Mucosa of stomach (tissue), 1 donor: Measurements from ENCODE around the gene SPACA6.
A peak's percentile ranks its signal among the peaks of the same experiment; 100 is the strongest.

ENCODE experiments used
- H3K27me3 ChIP-seq: one replicate; pipeline ENCODE4 v1.7.0; 2013; ENCODE audit warnings: mild to moderate bottlenecking, low read length; ENCODE audit not compliant: control insufficient read depth, insufficient read depth
- H3K36me3 ChIP-seq: one replicate; pipeline ENCODE4 v1.7.0; 2013; ENCODE audit warnings: low read length; ENCODE audit not compliant: control insufficient read depth, insufficient read depth
- H3K4me1 ChIP-seq: one replicate; pipeline ENCODE4 v1.7.0; 2013; ENCODE audit warnings: mild to moderate bottlenecking, low read length; ENCODE audit not compliant: control insufficient read depth, insufficient read depth
- H3K4me3 ChIP-seq: one replicate; pipeline ENCODE4 v1.7.0; 2013; ENCODE audit warnings: low read length
- H3K9ac ChIP-seq: one replicate; pipeline ENCODE4 v1.7.0; 2013; ENCODE audit warnings: mild to moderate bottlenecking, low read length, moderate library complexity
- H3K9me3 ChIP-seq: one replicate; pipeline ENCODE4 v1.7.0; 2013; ENCODE audit warnings: mild to moderate bottlenecking, low read length, moderate library complexity; ENCODE audit not compliant: control insufficient read depth
- donor health status: Pancreatic carcinoma.

The SPACA6 gene

DNA sequence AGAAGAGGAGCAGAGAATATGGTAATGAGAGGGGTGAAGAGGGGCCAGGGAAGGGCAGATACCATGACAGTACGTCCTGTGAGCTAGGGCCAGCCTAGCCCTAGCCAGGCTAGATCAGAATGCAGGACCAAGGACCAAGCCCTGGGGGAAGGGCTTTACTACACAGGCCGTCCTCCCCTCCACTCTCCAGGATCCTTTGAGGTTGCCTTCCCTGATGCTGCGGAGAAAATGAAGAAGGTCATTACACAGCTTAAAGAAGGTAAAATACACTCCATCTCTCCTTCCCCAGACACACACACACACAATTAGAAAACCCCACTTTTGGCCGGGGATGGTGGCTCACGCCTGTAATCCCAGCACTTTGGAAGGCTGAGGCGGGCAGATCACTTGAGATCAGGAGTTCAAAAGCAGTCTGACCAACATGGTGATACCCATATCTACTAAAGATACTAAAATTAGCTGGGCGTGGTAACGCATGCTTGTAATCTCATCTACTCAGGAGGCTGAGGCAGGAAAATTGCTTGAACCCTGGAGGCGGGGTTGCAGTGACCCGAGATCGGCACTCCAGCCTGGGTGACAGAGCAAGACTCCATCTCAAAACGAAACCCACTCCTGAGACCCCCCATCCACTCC, 8.5 kb downstream of the SPACA6 start:
- no peak overlapping the region for H3K4me3 ChIP-seq
- no peaks in the 10 kb centered on the region for H3K36me3 ChIP-seq
- H3K27me3 ChIP-seq = peaks cover 5% of the 10 kb centered on the region
- peaks cover 21% of the 10 kb centered on the region for H3K4me1 ChIP-seq
- H3K9me3 ChIP-seq = no peaks in the 10 kb centered on the region
- no peak overlapping the region for H3K9ac ChIP-seq

- Histone ChIP-seq H3K36me3 (no peaks in the 10 kb centered on the region), H3K9me3 (no peaks in the 10 kb centered on the region), H3K4me3 (no peak overlapping the region), H3K9ac (no peak overlapping the region), H3K27me3 (peaks cover 5% of the 10 kb centered on the region), H3K4me1 (peaks cover 21% of the 10 kb centered on the region)
Observed at GRCh38 chr19:51702103-51702824, 9.1 kb downstream of the SPACA6 start.

DNA sequence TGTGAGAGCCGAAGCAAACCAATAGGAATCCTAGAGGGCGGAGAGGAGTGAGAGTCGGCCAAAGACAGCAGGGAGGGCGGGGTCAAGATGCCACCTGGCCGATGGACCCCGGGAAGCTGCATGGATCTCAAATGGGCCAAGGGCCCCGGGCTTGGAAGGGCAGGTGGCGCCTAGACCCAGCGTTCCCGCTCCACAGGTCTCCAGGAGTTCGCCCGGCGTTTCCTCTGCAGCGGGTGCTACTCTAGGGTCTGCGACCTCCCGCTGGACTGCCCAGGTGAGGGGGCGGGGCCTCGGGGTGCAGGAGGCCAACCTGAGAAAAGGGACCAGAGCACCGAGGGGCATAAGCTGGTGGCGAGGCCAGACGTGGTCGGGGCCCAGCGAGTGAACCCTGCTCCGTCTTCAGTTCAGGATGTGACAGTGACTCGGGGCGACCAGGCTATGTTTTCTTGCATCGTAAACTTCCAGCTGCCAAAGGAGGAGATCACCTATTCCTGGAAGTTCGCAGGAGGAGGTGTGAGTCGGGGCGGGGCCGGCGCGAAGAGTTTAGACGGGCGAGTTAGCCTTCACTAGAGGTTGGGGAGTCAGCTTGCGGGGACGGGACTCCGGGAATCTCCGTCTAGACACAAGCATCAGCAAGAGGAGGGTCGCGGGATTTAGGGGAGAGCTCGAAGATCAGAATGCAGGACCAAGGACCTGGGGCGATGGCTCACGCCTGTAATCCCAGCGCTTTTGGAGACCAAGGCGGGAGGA, 9.9 kb downstream of the SPACA6 start:
- H3K9ac ChIP-seq = peak overlapping the region; percentile 85
- H3K27me3 ChIP-seq = peaks cover 5% of the 10 kb centered on the region
- H3K4me3 ChIP-seq = no peak overlapping the region
- H3K36me3 ChIP-seq = no peaks in the 10 kb centered on the region
- H3K9me3 ChIP-seq = no peaks in the 10 kb centered on the region
- peaks cover 21% of the 10 kb centered on the region for H3K4me1 ChIP-seq

- Histone ChIP-seq H3K9ac (peak overlapping the region; percentile 85), H3K9me3 (no peaks in the 10 kb centered on the region), H3K4me3 (peak overlapping the region; percentile 39), H3K36me3 (no peaks in the 10 kb centered on the region), H3K27me3 (peaks cover 5% of the 10 kb centered on the region), H3K4me1 (peaks cover 21% of the 10 kb centered on the region)
Observed at GRCh38 chr19:51703575-51704515, 10.7 kb downstream of the SPACA6 start.

DNA sequence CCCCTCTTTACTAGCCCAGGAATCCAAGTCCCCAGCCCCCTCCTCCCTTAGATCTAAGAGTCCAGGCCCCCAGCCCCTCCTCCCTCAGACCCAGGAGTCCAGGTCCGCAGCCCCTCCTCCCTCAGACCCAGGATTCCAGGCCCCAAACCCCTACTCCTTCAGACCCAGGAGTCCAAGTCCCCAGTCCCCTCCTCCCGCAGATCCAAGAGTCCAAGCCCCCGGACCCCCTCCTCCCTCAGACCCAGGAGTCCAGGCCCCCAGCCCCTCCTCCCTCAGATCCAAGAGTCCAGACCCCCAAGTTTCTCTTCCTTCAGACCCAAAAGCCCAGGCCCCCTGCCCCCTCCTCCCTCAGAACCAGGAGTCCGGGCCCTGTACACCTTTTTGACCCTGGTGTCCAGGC, 11.5 kb downstream of the SPACA6 start:
- Histone ChIP-seq H3K9ac (peak overlapping the region; percentile 85), H3K9me3 (no peaks in the 10 kb centered on the region), H3K36me3 (no peaks in the 10 kb centered on the region), H3K4me3 (peak overlapping the region; percentile 39), H3K4me1 (peaks cover 21% of the 10 kb centered on the region), H3K27me3 (peaks cover 5% of the 10 kb centered on the region)

DNA sequence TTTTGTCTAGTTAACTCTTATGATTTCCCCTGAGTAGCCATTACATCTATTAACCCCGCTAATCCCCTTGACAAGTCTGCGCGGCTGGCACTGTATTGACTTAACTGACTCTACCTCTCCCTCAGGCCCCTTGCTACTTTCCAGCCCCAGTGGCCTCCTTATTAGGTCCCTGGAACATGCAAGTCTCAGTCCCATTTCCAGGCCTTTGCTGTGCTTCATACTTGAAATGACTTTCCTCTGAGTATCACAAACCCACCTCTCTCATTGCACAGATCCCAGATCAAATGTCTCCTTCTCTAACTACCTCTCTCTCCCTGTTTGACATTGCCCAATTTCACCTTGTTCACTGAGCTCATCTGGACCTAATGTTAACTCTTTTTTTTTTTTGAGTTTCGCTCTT, 13.2 kb downstream of the SPACA6 start:
- no peak overlapping the region for H3K9ac ChIP-seq
- no peak overlapping the region for H3K4me3 ChIP-seq
- peaks cover 21% of the 10 kb centered on the region for H3K4me1 ChIP-seq
- peaks cover 5% of the 10 kb centered on the region for H3K27me3 ChIP-seq
- H3K9me3 ChIP-seq = no peaks in the 10 kb centered on the region
- H3K36me3 ChIP-seq = no peaks in the 10 kb centered on the region

- no peaks in the 10 kb centered on the region for H3K9me3 ChIP-seq
- peaks cover 19% of the 10 kb centered on the region for H3K4me1 ChIP-seq
- no peak overlapping the region for H3K9ac ChIP-seq
- no peak overlapping the region for H3K4me3 ChIP-seq
- peaks cover 5% of the 10 kb centered on the region for H3K27me3 ChIP-seq
- H3K36me3 ChIP-seq = no peaks in the 10 kb centered on the region
Observed at GRCh38 chr19:51706885-51707284, 13.8 kb downstream of the SPACA6 start.

DNA sequence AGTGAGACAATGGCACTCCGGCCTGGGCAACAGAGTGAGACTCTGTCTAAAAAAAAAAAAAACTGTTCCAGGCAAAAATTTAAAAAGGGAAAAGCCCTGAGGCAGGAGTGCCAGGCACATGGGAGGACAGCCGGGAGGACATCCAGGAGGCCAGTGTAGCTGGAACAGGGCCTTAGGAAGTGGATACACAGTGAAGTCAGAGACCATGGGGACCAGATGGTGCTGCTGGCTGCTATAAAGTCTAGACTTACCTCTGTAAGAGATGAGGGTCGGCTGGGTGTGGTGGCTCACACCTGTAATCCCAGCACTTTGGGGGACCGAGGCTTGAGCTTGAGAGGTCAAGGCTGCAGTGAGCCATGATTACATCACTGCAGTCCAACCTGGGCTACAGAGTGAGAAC, 15.7 kb downstream of the SPACA6 start:
- no peaks in the 10 kb centered on the region for H3K36me3 ChIP-seq
- no peaks in the 10 kb centered on the region for H3K4me1 ChIP-seq
- no peak overlapping the region for H3K9ac ChIP-seq
- H3K27me3 ChIP-seq = no peaks in the 10 kb centered on the region
- H3K4me3 ChIP-seq = no peak overlapping the region
- no peaks in the 10 kb centered on the region for H3K9me3 ChIP-seq

GRCh38 chr19:51709575-51709974, 16.4 kb downstream of the SPACA6 start:
- Histone ChIP-seq H3K4me1 (no peaks in the 10 kb centered on the region), H3K27me3 (no peaks in the 10 kb centered on the region), H3K9me3 (no peaks in the 10 kb centered on the region), H3K4me3 (no peak overlapping the region), H3K9ac (no peak overlapping the region), H3K36me3 (no peaks in the 10 kb centered on the region)

DNA sequence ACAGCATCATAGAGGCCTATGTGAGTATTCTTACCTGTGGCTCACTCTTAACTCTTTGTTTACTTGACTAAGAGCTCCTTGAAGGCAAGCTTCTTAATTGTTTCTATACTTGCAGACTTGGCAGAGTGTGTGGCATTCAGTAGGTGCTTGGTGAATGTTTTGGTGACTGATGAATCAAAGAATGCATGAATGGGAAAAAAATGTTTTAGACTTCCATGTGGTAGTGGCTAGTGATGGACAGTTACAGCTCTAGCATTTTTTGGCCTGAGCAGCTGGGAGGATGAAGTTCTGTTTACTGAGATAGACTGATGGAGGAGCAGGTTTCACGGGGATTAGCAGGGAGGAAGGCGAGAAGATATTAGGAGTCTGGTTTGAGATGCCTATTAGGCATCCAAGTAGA, 17.0 kb downstream of the SPACA6 start:
- Histone ChIP-seq H3K4me1 (no peaks in the 10 kb centered on the region), H3K36me3 (no peaks in the 10 kb centered on the region), H3K9me3 (no peaks in the 10 kb centered on the region), H3K9ac (no peak overlapping the region), H3K27me3 (no peaks in the 10 kb centered on the region), H3K4me3 (no peak overlapping the region)

GRCh38 chr19:51711702-51712101, 18.6 kb downstream of the SPACA6 start:
- Histone ChIP-seq H3K9ac (no peak overlapping the region), H3K27me3 (no peaks in the 10 kb centered on the region), H3K4me3 (no peak overlapping the region), H3K4me1 (no peaks in the 10 kb centered on the region), H3K36me3 (no peaks in the 10 kb centered on the region), H3K9me3 (no peaks in the 10 kb centered on the region)
